DND-41 (cell line): ENCODE results near the gene FANCE.

Experiments used
- CTCF ChIP-seq: IDR thresholded peaks from 2 replicates; pipeline ENCODE4 v1.5.1; 2012; ENCODE audit warnings: borderline replicate concordance, low read length, moderate library complexity, mild to moderate bottlenecking; ENCODE audit not compliant: poor library complexity, severe bottlenecking; ENCODE audit errors: extremely low read depth
- EZH2 ChIP-seq: IDR thresholded peaks from 3 replicates; pipeline ENCODE4 v1.6.1; 2012; ENCODE audit warnings: borderline replicate concordance, low read depth, mild to moderate bottlenecking, moderate library complexity, low read length, inconsistent platforms; ENCODE audit not compliant: severe bottlenecking

GRCh38 chr6:35463292-35463691 is 11.2 kb downstream of the FANCE start:
- TF ChIP-seq CTCF = no peak
- TF ChIP-seq EZH2 = no peak
